NOMO-1 (cell line): ENCODE results near the gene BAG2.

Experiments used
- DNase-seq, 2 experiments: peaks; one replicate each; lab custom pipeline; 2025; ENCODE audit not compliant: unreplicated experiment in 2 of 2; lab: John Stamatoyannopoulos, UW

BAG2 gene

GRCh38 chr6:57221191-57221935 is 49.2 kb downstream of the BAG2 start:
- peak; percentile 9 to 41 for DNase-seq

GRCh38 chr6:57221936-57222742 is 50.0 kb downstream of the BAG2 start, which contains the start of gene RAB23:
TSS of gene RAB23 (minus strand) at chr6:57222307. CDS start at chr6:57210380, 11,927 bp downstream.
- peak; percentile 52 to 62 for DNase-seq

GRCh38 chr6:57222743-57223077 is 50.6 kb downstream of the BAG2 start:
- DNase-seq = no peak

GRCh38 chr6:57224769-57225515 is 52.8 kb downstream of the BAG2 start:
- no peak for DNase-seq

GRCh38 chr6:57226221-57226620 is 54.1 kb downstream of the BAG2 start:
- no peak for DNase-seq
